A673 (cell line): Measurements from ENCODE around the gene TAS2R40. TPM values are rescaled to one million over a fixed set of nuclear protein-coding genes. Genes with fewer than 3 reads are reported as not detected.

ENCODE experiments used
- BruUV-seq: library from RNA; stranded (reverse); fragments of 400-500 nt; replicated peaks from 2 replicates; lab custom pipeline; 2021; lab: Mats Ljungman, UMichigan
- CTCF ChIA-PET: fragments of 300-600 bp; sonication (Branson Sonifier 250); formaldehyde crosslinking; loops from one replicate; lab custom pipeline; 2022; ENCODE audit warnings: antibody characterized with exemption; lab: Charles Lee
- POLR2A ChIA-PET: fragments of 300-600 bp; sonication (Branson Sonifier 250); formaldehyde crosslinking; loops from one replicate; lab custom pipeline; 2022; ENCODE audit warnings: antibody characterized with exemption; ENCODE audit not compliant: low non-redundant PET; lab: Charles Lee
- DNase-seq: peaks from one replicate; pipeline ENCODE4 v3.0.0-alpha.2; 2015; ENCODE audit warnings: low spot score
- H3K27ac ChIP-seq: fragments of 200-600 bp; sonication (generic); 2 replicates; pipeline ENCODE4 v1.5.1; 2016; ENCODE audit warnings: mixed run types, low read depth, mild to moderate bottlenecking, mixed read lengths, antibody characterized with exemption, low read length; ENCODE audit not compliant: poor library complexity, severe bottlenecking
- H3K27me3 ChIP-seq: fragments of 200-600 bp; sonication (generic); replicated peaks from 2 replicates; pipeline ENCODE4 v1.6.1; 2017; ENCODE audit warnings: mixed run types, low read depth, mild to moderate bottlenecking, mixed read lengths, antibody characterized with exemption, low read length; ENCODE audit not compliant: insufficient read depth, poor library complexity
- H3K36me3 ChIP-seq: fragments of 200-600 bp; sonication (generic); 2 replicates; pipeline ENCODE4 v1.6.1; 2016; ENCODE audit warnings: mixed run types, mild to moderate bottlenecking, mixed read lengths, antibody characterized with exemption, low read length; ENCODE audit not compliant: insufficient read depth, poor library complexity, severe bottlenecking
- H3K4me1 ChIP-seq: fragments of 200-600 bp; sonication (generic); 2 replicates; pipeline ENCODE4 v1.6.1; 2017; ENCODE audit warnings: mixed run types, mild to moderate bottlenecking, mixed read lengths, antibody characterized with exemption, low read length; ENCODE audit not compliant: insufficient read depth, poor library complexity, severe bottlenecking
- H3K4me3 ChIP-seq: fragments of 200-600 bp; sonication (generic); 2 replicates; pipeline ENCODE4 v1.5.1; 2016; ENCODE audit warnings: low read depth, mixed run types, mild to moderate bottlenecking, mixed read lengths, low read length; ENCODE audit not compliant: poor library complexity, severe bottlenecking
- H3K9me3 ChIP-seq: fragments of 200-600 bp; sonication (generic); 2 replicates; pipeline ENCODE4 v1.6.1; 2016; ENCODE audit warnings: mixed run types, low read depth, mild to moderate bottlenecking, mixed read lengths, antibody characterized with exemption, low read length; ENCODE audit not compliant: poor library complexity, severe bottlenecking
- EZH2 ChIP-seq: fragments of 200-600 bp; sonication (generic); IDR thresholded peaks from 2 replicates; pipeline ENCODE4 v1.6.1; 2017; ENCODE audit warnings: borderline replicate concordance, low read depth, mild to moderate bottlenecking, mixed read lengths, antibody characterized with exemption, low read length; ENCODE audit not compliant: poor library complexity, severe bottlenecking
- intact Hi-C: fragments of 100-400 bp; cut with micrococcal nuclease; formaldehyde crosslinking; loops from one replicate; pipeline ENCODE4 v1.10.0; 2022; ENCODE audit not compliant: unreplicated experiment
- total RNA-seq: library from RNA; stranded (reverse); gene quantifications from 2 replicates; pipeline ENCODE4 v1.2.3, GENCODE V29; 2021
- TF ChIP-seq, protein P1 (sequence below): fragments of 300-800, 200-600 bp; sonication (generic); conservative IDR thresholded peaks from 2 replicates; pipeline ENCODE4 v1.5.1; 2017; ENCODE audit warnings: low read depth, mild to moderate bottlenecking, antibody characterized with exemption, low read length, moderate library complexity, mixed read lengths

Gene TAS2R40
- total RNA-seq, 1 experiment from 2014 or later, result not detected

DNA sequence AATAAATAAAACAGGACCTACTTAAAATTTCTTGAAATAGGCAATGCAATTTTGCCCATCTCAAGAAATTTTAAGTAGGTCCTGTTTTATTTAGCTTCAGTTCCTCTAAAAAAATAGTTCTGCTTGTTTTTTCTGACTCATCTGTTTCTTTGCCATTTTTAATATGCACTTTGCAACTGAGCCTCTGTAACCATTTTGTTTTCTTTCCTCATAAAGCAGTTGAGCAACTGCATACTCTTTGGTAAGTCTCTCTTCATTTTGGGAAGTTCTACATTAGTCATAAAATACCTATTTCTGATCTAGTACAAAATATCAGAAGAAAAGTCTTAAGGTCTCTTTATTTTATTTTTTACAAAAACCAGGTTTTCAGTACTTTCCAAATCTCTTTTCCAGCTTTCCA lies 18.0 kb downstream of the TAS2R40 start:
- POLR2A ChIA-PET, result no interaction called here
- Histone ChIP-seq H3K9me3 (no peaks in the 10 kb centered on the region), H3K27me3 (no peaks in the 10 kb centered on the region), H3K4me3 (no peak overlapping the region), H3K36me3 (no peaks in the 10 kb centered on the region), H3K4me1 (peaks cover 4% of the 10 kb centered on the region), H3K27ac (no peak overlapping the region)
- CTCF ChIA-PET, result interaction anchor here (0.7 to 1.5 kb wide), 3 partner anchors 23 to 56 kb away, joined by 3 to 6 read pairs (median 4); partner anchors contain the start of genes CASP2 and GSTK1
- TF ChIP-seq, protein P1, sequence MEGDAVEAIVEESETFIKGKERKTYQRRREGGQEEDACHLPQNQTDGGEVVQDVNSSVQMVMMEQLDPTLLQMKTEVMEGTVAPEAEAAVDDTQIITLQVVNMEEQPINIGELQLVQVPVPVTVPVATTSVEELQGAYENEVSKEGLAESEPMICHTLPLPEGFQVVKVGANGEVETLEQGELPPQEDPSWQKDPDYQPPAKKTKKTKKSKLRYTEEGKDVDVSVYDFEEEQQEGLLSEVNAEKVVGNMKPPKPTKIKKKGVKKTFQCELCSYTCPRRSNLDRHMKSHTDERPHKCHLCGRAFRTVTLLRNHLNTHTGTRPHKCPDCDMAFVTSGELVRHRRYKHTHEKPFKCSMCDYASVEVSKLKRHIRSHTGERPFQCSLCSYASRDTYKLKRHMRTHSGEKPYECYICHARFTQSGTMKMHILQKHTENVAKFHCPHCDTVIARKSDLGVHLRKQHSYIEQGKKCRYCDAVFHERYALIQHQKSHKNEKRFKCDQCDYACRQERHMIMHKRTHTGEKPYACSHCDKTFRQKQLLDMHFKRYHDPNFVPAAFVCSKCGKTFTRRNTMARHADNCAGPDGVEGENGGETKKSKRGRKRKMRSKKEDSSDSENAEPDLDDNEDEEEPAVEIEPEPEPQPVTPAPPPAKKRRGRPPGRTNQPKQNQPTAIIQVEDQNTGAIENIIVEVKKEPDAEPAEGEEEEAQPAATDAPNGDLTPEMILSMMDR, result no peak
- TF ChIP-seq EZH2, result no peak
- intact Hi-C loops, result loop anchor here (1.0 to 2.0 kb wide), 4 partner anchors 57 to 176 kb away; no protein-coding TSS in a partner anchor
- no peak for DNase-seq
- BruUV-seq, result no TSS peak

DNA sequence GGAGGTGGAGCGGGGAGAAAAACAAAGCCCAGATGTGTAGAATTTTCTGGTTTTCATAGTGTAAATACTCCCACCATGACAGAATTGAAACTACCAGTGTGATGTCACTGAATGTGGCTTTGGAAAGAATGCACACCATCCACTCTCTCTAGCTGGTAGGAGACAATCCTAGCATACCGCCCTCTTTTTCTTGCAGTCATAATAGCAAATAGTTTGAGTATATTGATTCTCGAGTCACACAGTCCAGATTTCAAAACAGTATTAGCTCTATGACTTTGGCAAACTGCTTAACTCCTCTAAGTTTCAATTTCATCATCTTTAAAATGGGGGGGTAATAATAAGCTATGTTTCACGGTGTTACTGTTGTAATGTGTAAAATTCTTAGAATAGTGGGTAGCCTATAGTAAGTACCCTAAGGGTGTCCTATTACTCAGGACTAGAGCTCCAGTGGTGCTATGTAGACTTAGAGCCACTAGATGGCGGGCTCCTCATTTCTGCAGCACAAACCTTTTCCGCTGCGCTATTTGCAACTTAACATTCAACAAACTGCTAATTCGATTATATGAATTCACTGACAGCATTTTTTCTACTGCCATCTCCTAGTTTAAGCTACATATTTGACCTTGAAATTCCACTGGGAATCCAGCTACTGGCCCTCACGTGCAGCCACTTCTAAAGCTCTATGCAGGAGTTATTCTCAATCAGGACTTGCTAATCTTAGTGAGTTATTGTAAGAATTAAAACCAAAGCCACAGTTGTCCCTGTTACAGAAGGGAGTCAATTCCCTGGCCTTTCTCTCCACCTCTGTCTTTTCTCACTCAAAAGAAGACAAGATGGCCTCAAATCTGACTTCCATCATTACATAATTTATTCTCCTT lies 18.7 kb downstream of the TAS2R40 start:
- no peak overlapping the region for H3K27ac ChIP-seq

GRCh38 chr7:143242306-143242705 lies 20.5 kb downstream of the TAS2R40 start:
- Histone ChIP-seq H3K4me1 (peaks cover 6% of the 10 kb centered on the region), H3K36me3 (no peaks in the 10 kb centered on the region), H3K27me3 (no peaks in the 10 kb centered on the region), H3K27ac (no peak overlapping the region), H3K4me3 (no peak overlapping the region), H3K9me3 (no peaks in the 10 kb centered on the region)
- ChIA-PET CTCF (no interaction called here), POLR2A (no interaction called here)
- DNase-seq, result no peak
- TF ChIP-seq EZH2, result no peak
- TF ChIP-seq, protein P1, result no peak
- no TSS peak for BruUV-seq
- intact Hi-C loops, result no loop called here

More for the DNA sequence above, 18.7 kb downstream of the TAS2R40 start:
- POLR2A ChIA-PET, result no interaction called here
- Histone ChIP-seq H3K4me1 (peaks cover 6% of the 10 kb centered on the region), H3K9me3 (no peaks in the 10 kb centered on the region), H3K27me3 (no peaks in the 10 kb centered on the region), H3K36me3 (no peaks in the 10 kb centered on the region), H3K4me3 (no peak overlapping the region)
- no TSS peak for BruUV-seq
- intact Hi-C loops, result loop anchor here (1.0 to 2.0 kb wide), 4 partner anchors 56 to 176 kb away; no protein-coding TSS in a partner anchor
- CTCF ChIA-PET, result interaction anchor here (0.5 to 1.5 kb wide), 12 partner anchors 11 to 188 kb away, joined by 3 to 12 read pairs (median 4); partner anchors contain the start of genes CASP2 and GSTK1
- TF ChIP-seq, protein P1, result peak; percentile 96
- TF ChIP-seq EZH2, result no peak
- DNase-seq, result peak; percentile 86
